Fibroblast of pulmonary artery (primary cell): ENCODE data around the gene FYB2.

Source experiments
- DNase-seq: peaks from one replicate; pipeline ENCODE4 v3.0.0-alpha.2; 2010; ENCODE audit warnings: low read depth
- H3K4me3 ChIP-seq: replicated peaks from 2 replicates; pipeline ENCODE4 v1.5.1; 2011; ENCODE audit warnings: low read depth, mild to moderate bottlenecking, control low read depth, low read length, moderate library complexity
- CTCF ChIP-seq: IDR thresholded peaks from 2 replicates; pipeline ENCODE4 v1.5.1; 2011; ENCODE audit warnings: mild to moderate bottlenecking, control low read depth, low read length, inconsistent platforms; ENCODE audit errors: missing control alignments

The FYB2 gene

GRCh38 chr1:56816909-56817308 lies 2.3 kb downstream of the FYB2 start:
- no peak overlapping the region for H3K4me3 ChIP-seq
- DNase-seq, result no peak
- TF ChIP-seq CTCF, result no peak

- no peak overlapping the region for H3K4me3 ChIP-seq
- TF ChIP-seq CTCF, result no peak
- DNase-seq, result no peak
Observed at GRCh38 chr1:56816264-56816663, 2.9 kb downstream of the FYB2 start.

GRCh38 chr1:56814205-56814604 lies 5.0 kb downstream of the FYB2 start:
- no peak for TF ChIP-seq CTCF
- no peak overlapping the region for H3K4me3 ChIP-seq
- DNase-seq, result no peak

GRCh38 chr1:56811331-56811730 lies 7.9 kb downstream of the FYB2 start:
- no peak for TF ChIP-seq CTCF
- no peak for DNase-seq
- no peak overlapping the region for H3K4me3 ChIP-seq

- no peak for TF ChIP-seq CTCF
Observed at GRCh38 chr1:56808410-56808809, 10.8 kb downstream of the FYB2 start.

GRCh38 chr1:56806804-56807203 lies 12.4 kb downstream of the FYB2 start:
- no peak for TF ChIP-seq CTCF
- no peak overlapping the region for H3K4me3 ChIP-seq
- DNase-seq, result no peak

More at GRCh38 chr1:56808410-56808809, 10.8 kb downstream of the FYB2 start:
- DNase-seq, result no peak
- H3K4me3 ChIP-seq, result no peak overlapping the region

- peak; percentile 61 for TF ChIP-seq CTCF
- DNase-seq, result peak; percentile 24
- no peak overlapping the region for H3K4me3 ChIP-seq
Observed at GRCh38 chr1:56803561-56804156, 15.5 kb downstream of the FYB2 start.
